CD4-positive, alpha-beta T cell (primary cell): ENCODE results near the gene FNBP1L. TPM values are rescaled to one million over a fixed set of nuclear protein-coding genes. Genes with fewer than 3 reads are reported as not detected.

Source experiments
- ATAC-seq: fragments of 200-7000 bp; cut with Tn5 transposase; one replicate; pipeline ENCODE4 v1.10.0; 2022; ENCODE audit warnings: mild to moderate bottlenecking; ENCODE audit not compliant: poor library complexity
- CTCF ChIA-PET: fragments of 350-600 bp; sonication (Branson Sonifier 250); formaldehyde crosslinking; loops from one replicate; lab custom pipeline; 2021; ENCODE audit warnings: antibody characterized with exemption, inconsistent platforms; lab: Charles Lee
- POLR2A ChIA-PET: fragments of 350-600 bp; sonication (Branson Sonifier 250); formaldehyde crosslinking; loops from one replicate; lab custom pipeline; 2021; ENCODE audit warnings: antibody characterized with exemption, inconsistent platforms; lab: Charles Lee
- DNase-seq, 14 experiments: peaks; one replicate each; pipeline ENCODE4 v3.0.0-alpha.2; 2013 to 2020; ENCODE audit warnings: mixed read lengths in 2 of 14
- H3K27ac ChIP-seq, 2 donors: one replicate each; pipeline versions ENCODE4 v1.5.1 to v1.7.0; 2013; ENCODE audit warnings: low read length in 2 of 2, low read depth in 1 of 2, mild to moderate bottlenecking in 1 of 2
- H3K27me3 ChIP-seq, 2 experiments: 1 replicate in 1 of 2; 2 replicates in 1 of 2; pipeline versions ENCODE4 v1.6.1 to v1.7.0; 2013; ENCODE audit warnings: low read length in 2 of 2, control low read depth in 1 of 2, mild to moderate bottlenecking in 1 of 2, moderate library complexity in 1 of 2; ENCODE audit not compliant: insufficient read depth in 2 of 2, control insufficient read depth in 1 of 2
- H3K36me3 ChIP-seq: one replicate; pipeline ENCODE4 v1.6.1; 2013; ENCODE audit warnings: low read length, control low read depth; ENCODE audit not compliant: insufficient read depth
- H3K4me1 ChIP-seq: one replicate; pipeline ENCODE4 v1.6.1; 2013; ENCODE audit warnings: low read length, control low read depth; ENCODE audit not compliant: insufficient read depth
- H3K4me3 ChIP-seq: one replicate; pipeline ENCODE4 v1.5.1; 2013; ENCODE audit warnings: mild to moderate bottlenecking, low read length, moderate library complexity
- H3K9me3 ChIP-seq, 2 experiments: 1 replicate in 1 of 2; 2 replicates in 1 of 2; pipeline versions ENCODE4 v1.6.1 to v1.7.0; 2013; ENCODE audit warnings: low read length in 2 of 2, mild to moderate bottlenecking in 2 of 2, control low read depth in 1 of 2, moderate library complexity in 1 of 2; ENCODE audit not compliant: control insufficient read depth in 1 of 2, insufficient read depth in 1 of 2
- H3K27ac Mint-ChIP-seq: one replicate; pipeline ENCODE4 v1.8.0; 2020; ENCODE audit warnings: mixed read lengths
- H3K27me3 Mint-ChIP-seq: one replicate; pipeline ENCODE4 v1.8.0; 2021; ENCODE audit warnings: mixed read lengths
- H3K36me3 Mint-ChIP-seq: one replicate; pipeline ENCODE4 v1.8.0; 2021; ENCODE audit warnings: low read depth, mixed read lengths
- H3K4me1 Mint-ChIP-seq: one replicate; pipeline ENCODE4 v1.8.0; 2021; ENCODE audit warnings: low read depth, mixed read lengths
- H3K4me3 Mint-ChIP-seq: one replicate; pipeline ENCODE4 v1.8.0; 2020; ENCODE audit warnings: mild to moderate bottlenecking, mixed read lengths
- H3K9me3 Mint-ChIP-seq: one replicate; pipeline ENCODE4 v1.8.0; 2020; ENCODE audit warnings: mixed read lengths
- intact Hi-C, 2 experiments: fragments of 100-400 bp; cut with DNase I in 1 of 2; cut with micrococcal nuclease in 1 of 2; formaldehyde crosslinking; loops; one replicate each; pipeline versions ENCODE4 v1.15.1 to v1.9.0; 2023 to 2025; cut with DNase I, micrococcal nuclease
- total RNA-seq, 174 experiments: library from RNA in 2 of 174; stranded (reverse) in 2 of 174; gene quantifications; one replicate each; pipeline ENCODE4 v1.2.3 and lab custom pipeline; 2021 to 2026
- TF ChIP-seq, protein P1 (sequence below): fragments of 200-600 bp; IDR thresholded peaks from one replicate; pipeline ENCODE4 v1.8.0; 2022; ENCODE audit warnings: antibody characterized with exemption, mild to moderate bottlenecking

The FNBP1L gene
- total RNA-seq, 2 experiments from 2014 or later: 1.1 TPM

DNA sequence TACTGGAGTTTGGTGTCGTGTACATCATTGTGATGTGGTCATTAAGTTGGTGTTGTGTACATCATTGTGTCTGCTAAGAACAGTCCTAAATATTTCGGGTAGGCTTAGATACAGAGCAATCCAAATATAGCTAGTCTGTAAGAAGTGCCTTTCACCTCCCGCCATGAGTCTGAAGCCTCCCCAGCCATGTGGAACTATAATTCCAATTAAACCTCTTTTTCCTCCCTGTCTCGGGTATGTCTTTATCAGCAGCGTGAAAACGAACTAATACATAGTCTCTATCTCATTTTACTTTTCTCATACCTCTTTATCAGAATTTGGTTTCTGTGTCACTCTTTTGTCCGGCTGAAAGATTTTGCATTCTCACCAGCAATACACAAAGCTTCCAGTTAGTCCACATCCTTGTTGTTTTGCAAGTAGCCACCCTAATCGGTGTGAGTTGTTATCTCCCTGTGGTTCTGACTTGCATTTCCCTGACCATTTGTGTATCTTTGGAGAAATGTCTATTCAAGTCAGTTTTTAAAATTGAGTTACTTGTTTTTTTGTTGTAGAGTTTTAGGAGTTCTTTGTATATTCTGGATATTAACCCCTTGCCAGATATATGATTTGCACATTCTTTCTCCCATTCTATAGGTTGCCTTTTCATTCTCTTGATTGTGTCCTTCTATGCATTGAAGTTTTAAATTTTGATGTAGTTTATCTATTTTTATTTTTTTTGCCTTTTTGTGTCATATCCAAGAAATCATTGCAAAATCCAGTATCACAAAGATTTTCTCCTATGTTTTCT, 56.5 kb downstream of the FNBP1L start:
- Mint-ChIP-seq H3K9me3 (no peaks in the 10 kb centered on the region), H3K36me3 (no peaks in the 10 kb centered on the region), H3K4me1 (peaks cover 5% of the 10 kb centered on the region), H3K27ac (no peak overlapping the region), H3K4me3 (no peak overlapping the region), H3K27me3 (no peaks in the 10 kb centered on the region)
- H3K4me1 ChIP-seq: no peaks in the 10 kb centered on the region
- H3K9me3 ChIP-seq: no peaks in the 10 kb centered on the region
- ChIA-PET POLR2A (no interaction called here), CTCF (no interaction called here)
- no peak overlapping the region for H3K4me3 ChIP-seq
- TF ChIP-seq, protein P1, sequence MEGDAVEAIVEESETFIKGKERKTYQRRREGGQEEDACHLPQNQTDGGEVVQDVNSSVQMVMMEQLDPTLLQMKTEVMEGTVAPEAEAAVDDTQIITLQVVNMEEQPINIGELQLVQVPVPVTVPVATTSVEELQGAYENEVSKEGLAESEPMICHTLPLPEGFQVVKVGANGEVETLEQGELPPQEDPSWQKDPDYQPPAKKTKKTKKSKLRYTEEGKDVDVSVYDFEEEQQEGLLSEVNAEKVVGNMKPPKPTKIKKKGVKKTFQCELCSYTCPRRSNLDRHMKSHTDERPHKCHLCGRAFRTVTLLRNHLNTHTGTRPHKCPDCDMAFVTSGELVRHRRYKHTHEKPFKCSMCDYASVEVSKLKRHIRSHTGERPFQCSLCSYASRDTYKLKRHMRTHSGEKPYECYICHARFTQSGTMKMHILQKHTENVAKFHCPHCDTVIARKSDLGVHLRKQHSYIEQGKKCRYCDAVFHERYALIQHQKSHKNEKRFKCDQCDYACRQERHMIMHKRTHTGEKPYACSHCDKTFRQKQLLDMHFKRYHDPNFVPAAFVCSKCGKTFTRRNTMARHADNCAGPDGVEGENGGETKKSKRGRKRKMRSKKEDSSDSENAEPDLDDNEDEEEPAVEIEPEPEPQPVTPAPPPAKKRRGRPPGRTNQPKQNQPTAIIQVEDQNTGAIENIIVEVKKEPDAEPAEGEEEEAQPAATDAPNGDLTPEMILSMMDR: no peak
- H3K36me3 ChIP-seq: no peaks in the 10 kb centered on the region
- ATAC-seq: no peak
- no peak overlapping the region for H3K27ac ChIP-seq
- H3K27me3 ChIP-seq: no peaks in the 10 kb centered on the region
- DNase-seq: no peak
- intact Hi-C loops: no loop called here

GRCh38 chr1:93506126-93506525, 58.2 kb downstream of the FNBP1L start:
- Mint-ChIP-seq H3K27me3 (no peaks in the 10 kb centered on the region), H3K9me3 (no peaks in the 10 kb centered on the region), H3K27ac (no peak overlapping the region), H3K36me3 (no peaks in the 10 kb centered on the region), H3K4me1 (peaks cover 5% of the 10 kb centered on the region), H3K4me3 (no peak overlapping the region)
- Histone ChIP-seq H3K27ac (no peak overlapping the region), H3K4me3 (no peak overlapping the region), H3K4me1 (no peaks in the 10 kb centered on the region), H3K36me3 (no peaks in the 10 kb centered on the region), H3K9me3 (no peaks in the 10 kb centered on the region), H3K27me3 (no peaks in the 10 kb centered on the region)
- intact Hi-C loops: no loop called here
- ATAC-seq (no peak), DNase-seq (no peak)
- CTCF ChIA-PET: no interaction called here
- TF ChIP-seq, protein P1: no peak
- POLR2A ChIA-PET: no interaction called here

- ATAC-seq (no peak), DNase-seq (no peak)
- intact Hi-C loops: no loop called here
- H3K4me1 ChIP-seq: no peaks in the 10 kb centered on the region
- ChIA-PET POLR2A (interaction anchor here (0.6 kb wide), 1 partner anchor 1339 kb away, joined by 3 read pairs; no protein-coding TSS in a partner anchor), CTCF (no interaction called here)
- no peaks in the 10 kb centered on the region for H3K27me3 ChIP-seq
- Mint-ChIP-seq H3K4me1 (no peaks in the 10 kb centered on the region), H3K4me3 (no peak overlapping the region), H3K27ac (no peak overlapping the region), H3K36me3 (no peaks in the 10 kb centered on the region), H3K9me3 (no peaks in the 10 kb centered on the region), H3K27me3 (no peaks in the 10 kb centered on the region)
- TF ChIP-seq, protein P1: no peak
- no peaks in the 10 kb centered on the region for H3K36me3 ChIP-seq
- no peak overlapping the region for H3K4me3 ChIP-seq
- no peaks in the 10 kb centered on the region for H3K9me3 ChIP-seq
- H3K27ac ChIP-seq: no peak overlapping the region
Measured at GRCh38 chr1:93516164-93516563, 68.2 kb downstream of the FNBP1L start.
